Stimulated activated CD8-positive, alpha-beta memory T cell treated with anti-CD3 and anti-CD28 coated beads, Interleukin-2, amount 100 ng/mL, for 48 hours (primary cell): ENCODE measurements around the gene ZNF783.

ENCODE experiments used
- DNase-seq, 2 donors: peaks; one replicate each; pipeline ENCODE4 v3.0.0-alpha.2; 2020; ENCODE audit warnings: low read depth in 2 of 2

The ZNF783 gene

DNA sequence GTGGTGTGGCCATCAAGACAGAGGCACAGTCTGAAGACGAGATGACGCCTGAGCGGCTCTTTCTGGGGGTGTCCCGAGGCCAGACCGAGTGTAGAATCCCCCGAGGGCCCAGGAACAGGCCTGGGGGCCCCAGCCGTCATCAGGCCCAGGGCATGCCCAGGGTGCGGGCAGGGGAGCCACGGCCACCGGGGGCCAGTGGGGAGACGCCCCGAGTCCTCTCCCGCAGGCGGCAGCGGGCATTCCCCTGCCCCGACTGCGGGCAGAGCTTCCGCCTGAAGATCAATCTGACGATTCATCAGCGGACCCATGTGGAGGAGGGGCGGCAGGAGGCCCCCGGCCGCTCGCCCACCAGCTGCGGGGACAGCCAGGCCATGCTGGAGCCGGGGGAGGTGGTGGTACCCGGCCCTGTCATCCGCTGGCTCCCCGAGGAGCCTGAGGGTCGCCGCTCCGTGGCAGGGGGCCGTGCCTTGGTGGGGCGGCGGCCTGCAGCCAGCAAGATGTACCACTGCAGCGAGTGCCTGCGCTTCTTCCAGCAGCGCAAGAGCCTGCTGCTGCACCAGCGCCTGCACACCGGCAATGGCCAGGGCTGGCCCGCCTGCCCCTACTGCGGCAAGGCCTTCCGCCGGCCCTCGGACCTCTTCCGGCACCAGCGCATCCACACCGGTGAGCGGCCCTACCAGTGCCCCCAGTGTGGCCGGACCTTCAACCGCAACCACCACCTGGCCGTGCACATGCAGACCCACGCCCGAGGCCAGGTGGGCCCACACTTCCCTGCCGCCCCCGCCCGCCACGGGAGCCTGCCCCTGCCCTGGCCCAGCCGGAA is 19.7 kb downstream of the ZNF783 start:
- no peak for DNase-seq

DNA sequence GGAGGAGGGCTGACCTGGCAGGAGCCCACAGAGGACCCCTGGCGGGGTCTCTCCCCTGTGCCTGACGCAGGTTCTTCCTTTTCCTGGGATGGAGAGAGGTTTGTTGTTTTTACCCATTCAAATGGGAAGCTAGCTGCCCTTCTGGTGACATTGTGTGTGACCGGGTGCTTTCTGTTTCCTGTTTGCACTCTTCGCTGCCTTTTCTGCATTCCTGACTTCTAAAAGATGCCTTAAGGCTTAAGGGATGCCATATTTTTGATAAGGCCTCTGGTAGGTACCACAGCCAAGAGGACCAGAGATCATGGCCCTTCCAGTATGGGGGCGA is 20.3 kb downstream of the ZNF783 start:
- DNase-seq: no peak

DNA sequence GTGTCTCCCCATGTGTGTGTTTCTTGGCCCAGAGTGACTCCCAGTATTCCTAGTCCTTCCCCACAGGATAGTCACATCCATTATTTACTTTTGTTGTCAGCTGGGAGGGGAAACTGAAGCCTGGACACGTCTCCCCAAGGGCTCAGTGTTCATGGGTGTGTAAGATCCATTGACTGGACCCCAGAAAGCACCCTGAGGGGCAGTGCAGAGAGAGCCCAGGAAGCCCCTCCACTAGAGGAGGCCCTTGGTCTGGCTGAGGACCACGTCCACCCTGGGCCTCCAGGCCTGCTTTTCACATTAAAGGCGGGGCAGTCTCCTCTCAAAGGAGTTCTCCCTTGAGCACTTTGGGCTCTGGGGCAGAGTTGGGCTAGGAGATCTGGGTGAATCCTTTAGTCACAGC is 21.3 kb downstream of the ZNF783 start:
- no peak for DNase-seq

DNA sequence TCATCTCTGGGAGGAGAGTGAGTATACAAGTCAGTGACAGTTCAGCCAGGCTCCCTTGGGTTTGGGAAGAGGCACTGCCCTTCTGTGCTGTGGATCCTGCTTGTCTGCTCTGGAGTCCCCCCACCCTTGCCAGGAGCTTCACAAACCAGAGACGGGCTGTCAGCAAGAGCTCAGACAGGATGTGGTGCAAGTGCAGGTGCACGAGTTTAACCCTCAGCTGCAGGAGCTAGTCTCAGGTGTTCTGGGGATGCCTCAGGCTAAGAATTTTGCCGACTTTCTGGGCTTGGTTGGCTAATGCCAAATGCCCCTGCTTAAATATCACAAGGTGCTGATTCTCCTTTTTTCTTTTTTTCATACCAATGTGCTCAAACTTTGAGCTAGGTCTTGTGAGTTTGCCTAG is 22.3 kb downstream of the ZNF783 start:
- DNase-seq: no peak

DNA sequence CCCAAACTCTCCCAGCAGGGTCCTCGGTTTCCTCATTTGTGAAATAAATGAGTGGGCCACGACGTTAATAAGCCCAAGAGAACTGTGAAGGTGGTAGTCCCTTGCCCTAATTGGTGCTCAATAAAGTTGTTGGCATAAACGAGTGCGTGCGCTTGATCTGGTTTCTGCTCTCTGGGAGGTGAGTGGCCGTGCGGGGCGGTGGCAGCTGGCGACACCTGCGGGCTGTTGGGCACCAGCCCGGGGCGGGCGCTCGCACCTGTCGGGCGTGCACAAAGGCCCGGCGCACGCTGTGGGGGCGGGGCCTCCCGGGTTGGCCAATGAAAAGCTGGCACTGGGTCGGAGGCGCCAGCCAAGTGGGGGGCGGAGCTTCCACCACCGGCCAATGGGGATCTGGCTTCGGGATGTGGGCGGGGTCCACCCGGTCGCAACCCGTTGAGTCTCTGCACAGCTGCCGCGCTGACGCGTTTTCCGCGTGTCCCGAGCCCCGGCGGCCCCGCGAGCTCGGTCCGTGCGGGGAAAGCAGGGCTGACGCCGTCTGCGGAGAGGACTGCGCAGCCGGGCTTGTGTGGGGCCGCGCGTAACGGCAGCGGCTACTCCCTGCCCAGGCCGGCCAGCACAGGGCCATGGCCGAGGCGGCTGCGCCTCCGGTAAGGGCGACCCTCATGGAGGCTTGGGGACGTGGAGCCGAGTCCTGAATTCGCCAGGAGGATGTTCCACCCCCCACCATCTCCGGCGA is 23.0 kb downstream of the ZNF783 start:
- peak; percentile 95 to 96 for DNase-seq

DNA sequence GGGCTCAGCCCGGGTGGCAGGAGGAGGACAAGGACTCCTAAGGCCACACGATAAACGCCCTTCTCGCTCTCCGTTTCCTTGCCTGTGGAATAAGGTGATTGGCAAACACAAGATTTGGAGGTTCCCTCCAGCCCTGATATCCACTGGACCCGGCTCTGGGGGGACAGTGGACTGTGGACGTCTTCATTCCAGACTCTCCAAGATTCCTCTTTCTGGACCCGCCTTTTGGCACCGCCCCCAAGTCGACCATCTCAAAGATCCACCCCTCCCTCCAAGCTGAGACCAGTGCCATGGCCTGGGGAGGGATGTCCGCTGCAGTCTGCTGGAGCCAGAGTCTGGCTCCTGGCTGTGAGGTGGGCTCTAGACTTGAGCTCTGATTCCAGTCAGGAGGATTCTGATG is 23.6 kb downstream of the ZNF783 start:
- no peak for DNase-seq

DNA sequence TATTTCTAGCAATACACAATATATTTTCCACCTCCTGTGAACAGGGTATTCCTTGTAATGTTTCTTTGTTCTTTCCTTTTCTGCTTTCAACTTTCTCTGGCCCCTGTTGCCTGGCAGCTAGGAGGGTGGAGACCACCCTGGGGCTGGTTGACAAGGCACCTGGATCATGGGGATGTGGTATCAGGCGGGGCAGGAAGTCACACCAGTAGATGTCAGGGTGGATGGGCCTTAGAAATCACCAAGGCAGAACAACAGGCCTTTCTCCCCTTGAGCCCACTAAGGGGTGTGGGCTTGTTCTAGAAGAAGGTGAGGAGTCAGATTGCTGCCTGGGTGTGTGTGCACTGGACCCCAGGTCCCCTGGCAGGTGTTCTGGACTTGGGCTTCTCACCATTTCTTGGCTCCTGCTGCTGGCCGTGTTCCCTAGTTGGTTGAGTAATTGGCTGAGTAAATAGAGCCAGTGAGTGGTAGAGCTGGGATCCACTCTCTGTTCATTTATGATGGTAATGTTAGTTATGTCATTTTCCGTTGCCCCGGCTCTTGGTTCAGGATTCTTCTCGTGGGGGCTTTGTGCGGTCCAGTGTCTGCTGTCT is 24.9 kb downstream of the ZNF783 start:
- no peak for DNase-seq

DNA sequence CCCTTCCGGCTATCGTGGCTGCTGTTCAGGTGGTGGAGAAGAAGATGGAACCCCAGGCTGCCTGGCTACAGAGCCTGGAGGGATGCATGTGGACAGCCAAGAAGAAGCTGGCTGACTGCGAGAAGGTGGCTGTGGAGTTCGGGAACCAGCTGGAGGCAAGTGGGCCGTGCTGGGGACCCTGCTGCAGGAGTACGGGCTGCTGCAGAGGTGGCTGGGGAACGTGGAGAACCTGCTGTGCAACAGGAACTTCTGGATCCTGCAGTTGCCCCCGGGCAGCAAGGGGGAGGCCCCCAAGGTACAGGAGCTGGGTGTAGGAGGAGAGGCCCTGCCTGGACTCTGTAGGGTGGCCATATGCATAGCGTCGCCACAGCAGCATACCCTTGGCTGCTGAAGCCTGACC is 25.6 kb downstream of the ZNF783 start:
- DNase-seq: no peak

DNA sequence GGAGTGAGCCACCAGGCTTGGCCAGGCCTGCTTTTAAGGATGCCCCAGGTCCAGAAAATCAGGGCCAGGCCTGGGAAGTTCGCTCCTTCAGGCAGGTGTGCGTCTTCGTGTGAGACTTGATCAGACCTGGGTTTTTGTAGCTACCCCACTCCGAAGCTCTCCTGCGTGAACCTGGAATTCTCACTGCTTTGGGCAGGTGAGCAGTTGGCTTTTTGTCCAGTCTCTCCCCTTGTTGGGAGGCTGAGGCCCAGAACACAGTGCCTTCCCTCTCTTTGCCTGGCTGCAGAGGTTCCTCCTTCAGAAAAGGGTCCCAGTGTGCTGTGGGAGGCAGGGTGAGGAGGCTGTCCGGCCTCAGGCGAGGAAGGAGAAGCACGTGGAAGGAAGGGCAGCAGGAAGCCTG is 27.3 kb downstream of the ZNF783 start:
- DNase-seq: no peak

DNA sequence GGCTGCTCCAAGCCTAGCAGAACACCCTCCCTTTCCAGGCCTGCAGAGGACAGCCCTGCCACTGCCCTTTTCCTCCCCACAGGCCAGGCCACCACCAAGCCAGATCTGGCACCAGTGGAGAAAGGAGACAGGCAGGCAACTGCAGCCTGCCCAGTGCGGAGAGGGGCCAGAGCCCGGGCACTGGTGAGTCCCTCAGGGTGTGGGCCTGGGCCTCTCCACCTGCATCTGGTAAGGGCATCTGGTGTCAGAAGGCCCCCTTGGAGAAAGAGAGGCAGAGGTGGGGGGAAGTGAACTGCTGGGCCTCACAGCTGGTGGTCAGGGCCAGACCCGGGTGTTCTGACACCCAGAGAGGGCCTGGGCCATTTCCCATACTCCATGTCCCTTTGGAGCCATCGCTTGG is 27.9 kb downstream of the ZNF783 start:
- no peak for DNase-seq

DNA sequence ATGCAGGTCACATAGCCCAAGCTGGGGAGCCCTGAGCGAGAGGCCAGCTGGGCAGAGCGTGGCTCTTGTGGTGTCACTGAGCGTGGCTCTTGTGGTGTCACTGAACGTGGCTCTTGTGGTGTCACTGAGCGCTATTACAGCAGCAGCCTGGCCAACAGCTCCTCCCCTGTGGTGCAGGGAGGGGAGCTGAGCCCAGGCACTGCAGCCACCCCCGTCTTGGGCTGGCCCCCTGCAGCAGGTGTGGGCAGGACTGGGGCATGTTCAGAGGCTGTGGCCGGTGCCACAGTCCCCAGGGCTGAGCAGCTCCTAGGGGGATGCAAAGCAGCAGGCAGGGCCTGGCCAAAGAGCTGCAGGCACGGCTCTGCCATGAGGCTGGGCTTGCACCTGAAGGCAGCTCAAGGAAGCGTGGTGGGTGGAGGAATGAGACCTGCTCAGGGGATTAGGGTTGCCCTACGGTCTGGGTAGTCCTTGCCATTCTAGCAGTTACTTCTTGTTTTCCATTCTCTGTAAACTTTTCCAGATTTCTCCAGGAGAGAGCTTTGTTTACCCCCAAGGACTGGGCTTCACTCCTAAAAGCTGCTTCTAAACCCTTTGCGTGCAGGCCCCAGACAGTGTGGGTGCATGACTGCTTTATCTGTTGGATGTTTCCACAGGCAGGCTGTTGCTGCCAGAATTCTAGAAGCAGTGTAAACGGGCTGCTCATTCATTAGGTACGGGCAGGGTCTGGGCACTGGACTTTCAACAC is 29.2 kb downstream of the ZNF783 start:
- DNase-seq: no peak

DNA sequence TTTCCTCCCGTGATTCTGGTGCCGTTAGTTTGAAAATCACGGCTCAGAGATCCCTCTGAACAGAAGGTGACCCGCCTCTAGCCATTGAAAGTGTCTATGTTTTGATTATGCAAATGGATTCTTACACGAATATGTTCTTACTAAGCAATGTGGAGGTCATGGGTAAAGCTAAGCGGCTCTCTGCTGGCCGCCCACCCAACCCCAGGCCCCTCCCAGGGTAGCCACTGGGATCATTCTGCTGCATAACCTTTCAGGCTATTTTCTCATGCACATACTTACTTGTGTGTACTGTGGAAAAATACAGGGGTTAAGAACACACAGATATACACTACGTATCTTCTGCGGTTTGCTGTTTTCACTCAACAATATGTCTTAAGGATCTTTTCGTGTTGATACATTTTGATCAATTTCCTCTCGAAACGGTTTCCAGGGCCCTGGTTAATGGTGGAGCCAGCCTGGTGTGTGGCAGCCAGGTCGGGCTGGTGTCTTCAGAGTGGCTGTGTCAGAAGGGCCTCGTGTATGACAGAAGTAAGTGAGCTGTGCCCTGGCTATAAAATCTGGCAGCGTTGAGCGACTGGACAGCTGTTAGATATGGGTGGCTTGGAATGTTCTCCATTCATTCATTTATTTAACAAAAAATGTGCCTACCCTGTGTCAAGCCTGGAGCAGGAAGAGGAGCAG is 29.9 kb downstream of the ZNF783 start:
- DNase-seq: no peak

DNA sequence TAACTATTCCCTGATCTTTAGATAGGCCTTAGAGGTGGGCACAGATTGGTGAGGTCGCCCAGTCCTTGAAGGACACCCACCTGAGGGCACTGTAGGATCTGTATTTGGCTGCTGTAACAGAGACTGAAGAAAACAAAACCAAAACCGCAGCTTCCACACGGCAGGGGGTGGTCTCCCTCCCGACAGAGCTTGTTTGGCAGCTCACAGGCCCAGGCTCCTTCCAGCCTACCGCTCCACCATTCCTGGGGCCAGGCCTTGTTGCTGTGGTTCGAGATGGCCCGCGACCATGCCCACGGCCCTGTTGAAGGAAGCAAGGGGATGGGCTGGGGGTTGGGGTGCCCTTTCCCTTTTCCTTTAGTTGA is 30.4 kb downstream of the ZNF783 start:
- DNase-seq: no peak

DNA sequence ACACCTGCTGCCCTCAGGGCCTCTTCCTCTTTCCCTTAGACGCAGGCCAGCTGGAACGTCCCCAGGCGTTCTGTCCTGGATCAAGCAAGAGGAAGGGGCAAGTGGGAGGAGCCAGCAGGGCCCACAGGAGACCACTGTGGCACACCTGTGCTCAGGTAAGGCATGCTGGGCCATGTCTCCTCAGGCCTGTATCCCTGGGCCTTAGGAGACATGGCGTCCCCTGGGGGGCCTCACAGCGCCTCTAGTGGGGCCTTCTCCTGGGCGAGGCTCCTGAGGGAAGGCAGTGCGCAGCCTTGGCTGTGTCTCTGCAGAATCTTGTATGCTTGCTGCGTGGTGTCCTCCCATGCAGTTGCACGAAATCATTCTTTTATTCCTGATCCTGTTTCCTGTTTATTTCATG is 31.3 kb downstream of the ZNF783 start:
- DNase-seq: no peak

DNA sequence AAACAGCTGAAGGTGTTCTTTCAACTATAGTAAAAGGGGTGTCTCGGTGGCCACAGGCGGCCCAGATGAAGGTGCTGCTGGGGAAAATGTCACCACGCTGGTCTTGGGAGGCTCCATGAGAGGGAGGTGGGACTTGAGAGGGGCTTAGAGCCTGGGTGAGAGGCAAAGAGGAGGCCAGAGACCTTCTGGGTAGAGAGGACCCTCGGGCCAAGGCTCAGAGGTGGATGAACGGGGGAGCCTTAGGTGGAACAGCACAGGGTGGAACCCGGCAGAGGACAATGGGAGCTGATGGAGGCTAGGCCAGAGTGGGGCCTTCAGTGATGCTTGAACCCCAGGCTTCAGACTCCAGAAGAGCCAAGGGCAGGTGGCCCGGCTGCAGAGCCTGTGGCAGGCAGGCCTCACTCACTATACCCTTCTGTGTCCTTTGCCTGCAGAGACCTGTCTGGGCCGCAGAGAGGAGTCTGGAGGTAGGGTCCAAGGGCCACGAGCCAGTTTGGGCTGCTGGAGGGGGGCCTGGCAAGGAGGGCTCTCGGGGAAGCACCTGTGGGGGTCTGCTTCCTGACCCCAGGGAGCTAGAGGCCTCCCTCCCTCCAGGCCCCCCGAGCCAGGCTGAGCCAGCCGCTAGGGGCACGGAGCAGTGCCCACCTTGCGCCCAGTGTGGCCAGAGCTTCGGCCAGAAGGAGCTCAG is 32.1 kb downstream of the ZNF783 start:
- no peak for DNase-seq

DNA sequence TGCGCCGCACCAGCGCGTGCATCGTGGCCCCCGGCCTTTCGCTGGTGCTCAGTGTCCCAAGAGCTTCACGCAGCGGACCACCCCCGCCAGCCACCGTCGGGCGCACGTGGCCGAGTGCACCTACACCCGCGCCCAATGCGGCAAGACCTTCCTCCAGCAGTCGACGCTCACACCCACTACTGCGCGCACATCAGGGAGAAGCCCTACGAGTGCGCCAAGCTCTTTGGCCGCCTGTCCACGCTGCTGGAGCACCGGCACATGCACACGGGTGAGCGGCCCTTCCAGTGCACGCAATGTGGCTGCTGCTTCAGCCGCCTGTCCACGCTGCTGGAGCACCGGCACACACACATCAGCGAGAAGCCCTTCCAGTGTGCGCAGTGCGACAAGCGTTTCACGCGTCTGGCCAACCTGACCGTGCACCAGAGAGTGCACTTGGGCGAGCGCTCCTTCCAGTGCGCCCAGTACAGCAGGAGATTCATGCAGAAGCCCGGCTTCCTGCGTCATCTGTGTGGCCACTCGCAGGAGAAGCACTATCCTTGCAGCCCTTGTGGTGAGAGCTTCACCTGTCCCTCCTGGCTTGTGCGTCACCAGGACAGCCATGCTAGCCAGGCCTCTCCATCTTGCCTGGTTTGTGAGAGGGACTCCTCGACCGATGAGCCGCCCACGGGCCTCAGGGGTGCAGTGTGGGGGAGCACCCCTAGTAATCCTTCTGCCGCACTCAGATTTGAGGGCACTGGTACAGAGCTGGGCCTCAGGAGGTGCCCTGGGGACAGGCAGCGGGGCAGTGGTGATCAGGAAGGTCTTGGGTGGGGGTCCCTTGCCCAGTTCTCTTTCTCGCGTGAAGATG is 32.9 kb downstream of the ZNF783 start:
- DNase-seq: no peak

DNA sequence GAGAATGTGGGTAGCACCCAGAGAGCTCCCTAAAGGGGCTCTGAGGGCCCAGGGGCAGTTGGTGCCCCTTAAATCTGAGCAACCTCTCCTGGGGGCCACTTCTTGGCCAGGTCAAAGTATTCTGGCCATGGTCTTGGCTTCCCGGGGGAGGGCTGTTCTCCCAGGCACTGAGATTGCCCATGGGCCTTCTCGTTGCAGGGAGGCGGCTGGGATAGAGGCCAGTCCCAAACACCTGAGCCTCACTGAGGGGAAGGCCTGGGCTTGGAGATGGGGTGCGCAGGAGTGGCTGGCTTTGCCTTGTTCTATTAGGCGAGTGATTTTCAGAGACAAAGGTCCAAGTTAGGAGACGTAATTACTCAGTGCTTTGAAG is 33.5 kb downstream of the ZNF783 start:
- DNase-seq: no peak

DNA sequence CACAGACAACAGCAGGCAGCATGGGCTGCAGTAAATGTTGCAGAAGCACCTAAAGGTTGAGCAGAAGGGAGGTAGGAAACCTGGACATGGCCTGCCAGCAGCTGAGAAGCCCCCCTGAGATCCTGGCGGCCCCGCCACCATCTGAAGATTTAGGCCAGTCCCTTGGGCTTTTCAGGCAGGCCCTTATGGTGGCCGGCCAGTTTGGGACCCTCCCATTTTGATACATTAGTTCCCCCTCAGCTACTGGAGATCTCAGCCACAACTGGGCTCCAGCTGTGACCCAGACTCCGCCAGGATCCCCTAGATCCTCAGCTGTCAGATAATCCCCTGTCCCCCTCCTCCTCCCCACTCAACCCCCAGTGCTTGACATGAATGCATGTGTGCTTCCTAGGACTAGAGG is 34.4 kb downstream of the ZNF783 start:
- DNase-seq: no peak

DNA sequence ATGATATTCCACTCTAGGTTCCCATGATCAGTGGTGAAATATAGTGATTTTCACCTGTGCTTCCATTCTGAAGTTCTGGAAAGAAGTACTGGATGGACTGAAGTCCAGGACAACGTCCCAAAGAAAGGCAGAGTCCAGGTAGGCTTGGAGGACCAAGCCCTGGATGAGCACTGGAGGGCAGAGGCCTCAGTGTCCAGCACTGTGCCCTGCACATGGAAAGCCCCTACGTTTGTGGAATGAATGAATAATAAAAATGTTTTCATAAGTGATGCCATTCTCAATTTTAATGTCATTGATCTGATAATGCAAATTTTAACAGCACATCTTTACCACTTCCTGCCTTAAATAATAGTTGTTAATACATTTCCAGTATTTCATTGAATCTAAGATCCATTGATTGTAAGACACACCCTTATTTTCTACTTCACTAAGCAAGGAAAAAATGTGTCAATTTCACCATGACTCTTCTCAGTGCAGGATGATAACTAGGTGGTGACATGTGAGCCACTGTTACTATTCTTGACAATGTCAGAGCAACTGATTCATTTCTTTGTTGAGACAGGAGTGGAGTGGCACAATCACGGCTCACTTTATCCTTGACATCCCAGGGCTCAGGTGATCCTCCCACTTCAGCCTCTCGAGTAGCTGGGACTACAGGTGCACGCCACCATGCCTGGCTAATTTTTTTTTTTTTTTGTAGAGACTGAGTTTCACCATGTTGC is 35.2 kb downstream of the ZNF783 start:
- DNase-seq: no peak
